ENCODE measurements around the gene SLC35F3.

GRCh38 chr1:234108921-234109320, 204.4 kb downstream of the SLC35F3 start:
- TF ChIP-seq CTCF (IDR thresholded peaks at IDR 0.05; ENCODE audit: poor library complexity) = no peak
- TF ChIP-seq EZH2 (IDR thresholded peaks at IDR 0.05; ENCODE audit: borderline replicate concordance) = no peak
